GM21576 (cell line): ENCODE data around the gene RHCE.
"Not testable (repeated sequence)": the region's sequence is repeated elsewhere in the genome, so short reads cannot be mapped to it uniquely, and the experiment has no call there.

Source experiments
- ATAC-seq: cut with Tn5 transposase; IDR thresholded peaks from one replicate; pipeline ENCODE4 v1.9.1; 2021; ENCODE audit warnings: mild to moderate bottlenecking, moderate library complexity; ENCODE audit not compliant: unreplicated experiment

RHCE gene

DNA sequence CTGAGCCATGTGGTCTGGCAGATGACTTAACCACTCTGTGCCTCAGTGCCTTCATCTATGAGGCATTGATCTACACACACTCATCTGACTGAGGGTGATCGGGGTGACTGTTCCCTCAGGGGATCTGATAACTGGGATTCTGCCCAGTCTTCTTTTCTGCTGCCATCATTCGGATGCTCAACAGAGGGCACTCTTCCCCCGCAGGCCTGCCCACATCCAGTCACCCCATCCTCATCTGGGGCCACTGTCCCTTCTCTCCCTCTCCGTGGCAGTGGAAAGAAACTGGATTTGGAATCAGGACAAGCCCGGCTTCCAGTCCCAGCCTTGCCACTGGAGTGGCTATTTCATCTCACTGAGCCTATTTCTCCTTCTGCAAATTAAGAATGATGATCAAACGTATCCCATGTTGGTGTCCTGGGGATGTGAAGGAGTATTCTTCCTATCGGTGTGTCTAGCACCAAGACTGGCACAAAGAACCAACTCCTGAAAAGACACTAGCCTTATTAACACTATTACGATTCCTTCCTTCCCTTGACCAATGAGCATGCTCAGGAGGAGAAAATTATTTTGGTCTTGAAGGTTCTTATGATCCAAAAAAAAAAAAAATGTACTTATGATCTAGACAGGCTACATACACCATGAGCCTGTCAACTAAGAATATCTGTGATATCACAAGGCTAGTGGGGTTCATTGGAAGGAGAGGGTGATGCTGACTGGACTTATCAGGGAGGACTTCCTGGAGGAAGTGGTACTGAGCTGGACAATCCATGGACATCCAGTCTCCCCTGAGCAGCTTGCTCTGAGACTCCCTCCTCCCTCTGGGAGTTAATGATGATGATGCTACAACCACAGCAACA is 17.4 kb downstream of the RHCE start:
- not testable (repeated sequence) for ATAC-seq

DNA sequence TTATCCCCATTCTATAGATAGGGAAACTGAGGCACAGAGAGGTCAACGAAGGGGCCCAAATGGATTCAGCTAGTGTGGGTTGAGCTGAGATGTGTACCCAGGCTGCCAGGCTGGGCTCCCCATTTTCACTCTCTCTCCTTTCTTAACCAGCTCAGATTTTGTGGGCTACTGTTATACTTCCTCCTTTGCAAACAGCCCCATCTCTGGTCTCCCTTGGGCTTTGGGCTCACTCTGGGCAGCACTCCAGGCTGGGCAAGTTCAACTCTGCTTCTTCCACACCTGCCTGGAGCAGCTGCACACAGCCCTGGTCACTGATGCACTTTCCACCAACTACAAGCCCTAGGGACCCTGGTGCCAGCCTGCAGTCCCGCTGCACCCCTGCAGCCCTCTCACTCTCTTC is 22.5 kb downstream of the RHCE start:
- ATAC-seq, result not testable (repeated sequence)

DNA sequence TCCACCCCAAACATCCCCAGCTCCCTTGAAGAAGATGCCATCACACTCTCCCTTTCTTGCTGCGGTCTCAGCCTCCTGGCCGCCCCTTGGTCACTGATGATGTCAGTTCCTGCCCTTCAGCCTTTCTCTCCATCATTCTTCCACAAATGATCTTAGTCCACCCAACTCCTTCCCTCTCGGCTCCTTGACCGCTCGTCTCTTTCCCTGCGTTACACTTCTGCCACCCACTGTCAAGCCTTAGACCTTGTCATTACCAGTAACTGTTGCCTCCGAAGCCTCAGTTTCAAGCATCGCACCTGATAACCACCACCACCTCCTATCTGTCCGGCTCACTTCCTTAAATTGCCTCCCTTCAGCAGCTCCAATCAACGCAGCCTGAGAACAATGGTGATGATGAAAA is 23.1 kb downstream of the RHCE start:
- not testable (repeated sequence) for ATAC-seq

GRCh38 chr1:25392841-25393240 is 27.8 kb downstream of the RHCE start:
- no peak for ATAC-seq

DNA sequence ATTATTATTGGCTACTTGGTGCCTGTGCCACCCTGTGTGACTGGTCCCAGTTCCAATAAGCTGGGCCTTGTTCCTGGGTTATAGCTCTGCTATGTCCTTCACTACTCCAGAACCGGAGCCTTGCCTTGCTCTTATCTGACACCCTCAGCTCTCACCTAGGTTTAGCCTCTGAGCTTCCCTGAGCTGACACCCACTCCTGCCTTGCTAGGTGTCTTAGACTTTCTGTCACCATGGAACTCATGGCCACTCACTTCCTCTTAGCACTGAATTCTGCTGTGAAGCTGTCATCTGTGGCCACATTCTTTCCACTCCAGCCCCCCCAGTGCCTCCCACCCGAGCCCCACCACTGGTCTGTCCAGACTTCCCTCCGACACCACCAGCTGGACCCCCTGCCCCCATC is 30.9 kb downstream of the RHCE start:
- not testable (repeated sequence) for ATAC-seq

GRCh38 chr1:25388691-25389090 is 31.9 kb downstream of the RHCE start:
- not testable (repeated sequence) for ATAC-seq

GRCh38 chr1:25387096-25387495 is 33.5 kb downstream of the RHCE start:
- not testable (repeated sequence) for ATAC-seq

GRCh38 chr1:25383875-25384274 is 36.8 kb downstream of the RHCE start:
- ATAC-seq, result not testable (repeated sequence)

GRCh38 chr1:25383090-25383489 is 37.5 kb downstream of the RHCE start:
- not testable (repeated sequence) for ATAC-seq

GRCh38 chr1:25382543-25382942 is 38.1 kb downstream of the RHCE start:
- ATAC-seq, result not testable (repeated sequence)

GRCh38 chr1:25378367-25378766 is 42.3 kb downstream of the RHCE start:
- ATAC-seq, result not testable (repeated sequence)

DNA sequence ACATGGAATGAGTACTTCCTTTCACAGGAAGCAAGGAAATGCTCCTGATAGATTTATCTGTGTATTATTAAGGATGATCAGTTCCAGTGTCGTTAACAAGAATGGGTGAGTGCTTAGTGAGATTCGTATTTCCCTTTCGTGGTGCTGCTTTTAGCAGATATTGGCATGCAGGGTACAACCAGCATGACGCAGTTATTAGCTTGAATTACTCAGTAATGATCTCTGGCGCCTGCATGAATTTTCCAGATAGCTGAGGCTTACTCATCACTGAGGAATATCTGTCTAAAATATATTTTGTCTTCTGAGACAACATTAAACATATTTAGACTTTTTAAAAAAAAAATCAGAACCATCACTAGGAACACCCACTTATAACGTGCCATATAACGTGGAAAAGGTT is 48.9 kb downstream of the RHCE start:
- ATAC-seq, result not testable (repeated sequence)

GRCh38 chr1:25369691-25370271 is 50.8 kb downstream of the RHCE start:
- not testable (repeated sequence) for ATAC-seq

DNA sequence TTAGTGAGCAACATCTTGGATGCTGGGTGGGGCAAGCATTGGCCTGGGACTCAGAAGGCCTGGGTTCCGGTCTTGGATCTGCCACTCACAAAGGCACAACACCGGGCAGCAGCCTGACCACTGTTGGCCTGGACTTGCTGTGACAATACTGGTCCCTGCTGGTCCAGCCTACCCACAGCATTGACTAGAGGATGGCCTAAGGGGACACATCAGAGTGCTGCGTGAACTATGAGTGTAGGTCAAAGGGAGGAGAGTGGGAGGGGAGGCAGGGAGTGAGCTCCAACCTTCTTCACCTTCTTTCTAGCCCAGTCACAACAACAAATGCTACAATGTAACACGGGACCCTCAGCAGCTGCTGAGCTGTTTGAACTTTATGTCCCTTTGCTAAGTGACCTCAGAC is 51.4 kb downstream of the RHCE start:
- ATAC-seq, result no peak

DNA sequence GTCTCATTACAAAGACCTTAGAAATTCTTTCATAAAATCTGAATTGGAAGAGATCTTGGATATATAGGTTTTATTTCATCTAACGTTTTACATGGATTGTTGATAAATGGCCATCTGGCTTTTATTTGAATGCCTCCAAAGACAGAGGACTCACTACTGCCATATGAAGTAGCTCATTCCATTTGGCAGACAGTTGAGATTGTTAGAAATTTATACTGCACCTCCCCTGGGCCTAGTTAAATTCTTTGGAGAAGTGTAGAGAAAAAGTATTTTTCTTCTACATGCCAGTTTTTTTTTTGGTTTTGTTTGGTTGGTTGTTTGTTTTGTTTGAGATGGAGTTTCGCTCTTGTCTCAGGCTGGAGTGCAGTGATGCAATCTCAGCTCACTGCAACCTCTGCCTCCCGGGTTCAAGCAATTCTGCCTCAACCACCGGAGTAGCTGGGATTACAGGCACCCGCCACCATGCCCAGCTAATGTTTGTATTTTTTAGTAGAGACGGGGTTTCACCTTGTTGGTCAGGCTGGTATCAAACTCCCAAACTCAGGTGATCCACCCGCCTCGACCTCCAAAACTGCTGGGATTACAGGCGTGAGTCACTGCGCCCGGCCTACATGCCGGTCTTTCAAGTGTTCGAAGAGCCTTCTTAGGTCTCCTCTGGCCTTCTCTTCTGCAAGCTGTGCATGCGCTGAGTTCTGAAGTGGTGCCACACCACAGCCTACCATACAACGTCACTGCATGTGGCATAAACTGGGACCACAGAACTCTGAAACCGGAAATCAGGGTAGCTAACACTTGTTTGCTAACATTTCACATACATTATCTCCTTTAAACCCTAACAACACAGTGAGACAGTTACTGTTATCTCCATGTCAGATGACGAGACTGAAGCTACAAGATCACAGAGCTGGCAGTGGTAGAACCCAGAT is 57.7 kb downstream of the RHCE start:
- ATAC-seq, result not testable (repeated sequence)

DNA sequence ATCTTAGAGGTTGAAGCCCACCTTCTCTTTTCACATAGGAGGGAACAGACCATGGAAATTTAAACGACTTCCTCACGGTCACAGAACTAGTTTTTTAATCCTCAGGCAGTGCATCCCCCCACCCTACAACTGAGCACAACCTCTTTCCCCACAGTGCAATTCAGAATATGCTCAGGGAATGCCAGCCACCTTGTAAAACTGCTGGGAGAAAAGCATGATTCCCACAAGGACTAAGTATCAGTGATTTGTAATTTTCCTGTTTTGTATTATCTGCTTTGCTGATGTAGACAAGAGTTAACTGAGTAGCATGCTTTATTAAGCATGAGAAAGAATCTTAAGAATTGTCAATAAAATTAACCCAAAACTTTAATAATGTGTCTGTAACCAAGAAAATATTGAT is 58.7 kb downstream of the RHCE start:
- ATAC-seq, result no peak

- ATAC-seq, result no peak
These were observed 59.7 kb downstream of the RHCE start for GRCh38 chr1:25360596-25361581.

DNA sequence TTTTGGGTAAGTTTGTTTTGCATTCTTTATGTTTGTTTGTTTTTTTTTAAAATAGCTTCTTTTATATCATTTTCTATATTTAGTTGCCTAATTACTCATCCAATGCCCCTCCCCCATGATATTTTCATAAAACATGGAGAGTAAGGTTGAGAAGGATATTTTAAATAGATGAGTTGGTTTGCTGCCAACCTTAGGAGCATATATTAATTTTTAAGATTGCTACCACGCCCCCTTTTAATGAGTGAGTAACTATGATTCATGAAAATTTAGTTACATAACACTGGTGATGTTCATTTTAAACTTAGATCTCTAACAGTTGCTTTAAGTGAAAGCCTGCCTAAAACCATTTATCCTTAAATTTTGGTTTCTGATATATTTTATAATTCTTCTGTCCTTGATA is 63.8 kb downstream of the RHCE start:
- ATAC-seq, result no peak

DNA sequence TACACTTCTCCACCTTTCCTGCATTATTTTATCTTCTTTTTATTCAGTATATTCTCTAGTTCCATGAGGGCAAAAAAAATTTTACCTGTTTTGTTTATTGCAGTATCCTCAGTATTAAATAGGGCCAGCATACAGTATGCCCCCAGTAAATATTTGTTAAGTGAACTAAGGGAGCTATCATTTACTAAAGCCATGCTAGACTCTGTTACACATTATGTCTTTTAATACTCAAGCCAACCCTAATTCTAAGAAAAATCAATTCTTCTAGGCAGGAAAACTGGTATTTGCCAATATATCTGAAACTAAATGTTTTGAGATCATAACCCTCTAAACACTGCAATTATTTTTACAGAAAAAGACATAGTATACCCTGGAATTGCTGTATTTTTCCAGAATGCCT is 64.2 kb downstream of the RHCE start:
- no peak for ATAC-seq

DNA sequence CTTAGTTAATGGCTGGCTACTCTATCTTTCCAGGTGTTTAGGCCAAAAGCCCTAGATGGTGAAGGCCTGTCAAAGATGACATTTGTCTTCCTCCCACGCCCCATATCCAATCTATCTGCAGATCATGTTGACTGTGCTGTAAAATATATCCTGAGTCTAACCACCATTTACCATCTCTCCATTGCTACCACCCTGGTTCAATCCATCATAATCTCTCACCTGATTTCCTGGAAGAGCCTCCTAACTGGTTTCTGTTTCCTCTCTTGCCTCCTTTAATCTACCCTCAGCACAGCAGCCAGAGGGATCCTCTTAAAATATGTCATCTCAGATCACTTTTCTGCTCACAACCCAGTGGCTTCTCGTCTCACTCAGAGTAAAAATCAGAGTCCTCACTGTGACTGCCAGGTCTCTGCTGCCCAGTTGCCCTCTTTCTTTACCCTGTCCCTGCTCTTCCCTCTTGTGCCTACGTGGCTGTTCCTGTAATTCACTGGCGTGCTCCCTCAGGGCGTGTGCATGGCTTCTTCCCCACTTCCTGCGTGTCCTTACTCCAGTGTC is 64.7 kb downstream of the RHCE start:
- no peak for ATAC-seq
